HG03442 (cell line): ENCODE data around the gene CCSER1.

Experiments
- ATAC-seq: cut with Tn5 transposase; IDR thresholded peaks from one replicate; pipeline ENCODE4 v1.9.1; 2021; ENCODE audit warnings: mild to moderate bottlenecking, moderate library complexity; ENCODE audit not compliant: unreplicated experiment

Gene CCSER1

GRCh38 chr4:90127706-90128345 lies 632 bp downstream of the CCSER1 start:
- peak; percentile 14 for ATAC-seq

GRCh38 chr4:90128961-90129495 lies 1.8 kb downstream of the CCSER1 start:
- no peak for ATAC-seq

- no peak for ATAC-seq
These were observed 2.9 kb downstream of the CCSER1 start for GRCh38 chr4:90130076-90130475.

- ATAC-seq = no peak
These were observed 10.4 kb downstream of the CCSER1 start for GRCh38 chr4:90137555-90137954.

- no peak for ATAC-seq
These were observed 14.9 kb downstream of the CCSER1 start for GRCh38 chr4:90142081-90142480.

- ATAC-seq = no peak
These were observed 18.1 kb downstream of the CCSER1 start for GRCh38 chr4:90145319-90145718.

GRCh38 chr4:90146306-90146705 lies 19.1 kb downstream of the CCSER1 start:
- ATAC-seq = no peak

GRCh38 chr4:90148574-90149148 lies 21.5 kb downstream of the CCSER1 start:
- ATAC-seq = no peak

GRCh38 chr4:90152024-90152423 lies 24.8 kb downstream of the CCSER1 start:
- no peak for ATAC-seq

GRCh38 chr4:90159193-90159592 lies 32.0 kb downstream of the CCSER1 start:
- no peak for ATAC-seq

- no peak for ATAC-seq
These were observed 32.9 kb downstream of the CCSER1 start for GRCh38 chr4:90160044-90160443.

- no peak for ATAC-seq
These were observed 35.4 kb downstream of the CCSER1 start for GRCh38 chr4:90162566-90162965.

- no peak for ATAC-seq
These were observed 36.7 kb downstream of the CCSER1 start for GRCh38 chr4:90163872-90164271.

GRCh38 chr4:90165883-90166282 lies 38.7 kb downstream of the CCSER1 start:
- peak; percentile 90 for ATAC-seq

- no peak for ATAC-seq
These were observed 44.3 kb downstream of the CCSER1 start for GRCh38 chr4:90171491-90171890.

GRCh38 chr4:90174621-90175023 lies 47.4 kb downstream of the CCSER1 start:
- ATAC-seq = no peak

GRCh38 chr4:90181644-90182043 lies 54.5 kb downstream of the CCSER1 start:
- ATAC-seq = no peak

GRCh38 chr4:90183254-90183653 lies 56.1 kb downstream of the CCSER1 start:
- no peak for ATAC-seq

GRCh38 chr4:90184560-90184959 lies 57.4 kb downstream of the CCSER1 start:
- no peak for ATAC-seq

- no peak for ATAC-seq
These were observed 58.2 kb downstream of the CCSER1 start for GRCh38 chr4:90185416-90185815.

- ATAC-seq = no peak
These were observed 59.0 kb downstream of the CCSER1 start for GRCh38 chr4:90186229-90186628.

GRCh38 chr4:90187148-90187884 lies 60.1 kb downstream of the CCSER1 start:
- ATAC-seq = no peak
